Cerebellar nuclear complex (tissue), 1 donor: ENCODE results near the gene C4B.
"Not testable (repeated sequence)": the region's sequence is repeated elsewhere in the genome, so short reads cannot be mapped to it uniquely, and the experiment has no call there.

Source experiments
- DNase-seq, 2 experiments: peaks; one replicate each; lab custom pipeline; 2025; lab: John Stamatoyannopoulos, UW

C4B gene

GRCh38 chr6:32050562-32050961, 36.0 kb downstream of the C4B start:
- DNase-seq = no peak

- not testable (repeated sequence) for DNase-seq
Measured at GRCh38 chr6:32052626-32053025, 38.0 kb downstream of the C4B start.

- DNase-seq = not testable (repeated sequence)
Measured at GRCh38 chr6:32053314-32053713, 38.7 kb downstream of the C4B start.

GRCh38 chr6:32055756-32056155, 41.2 kb downstream of the C4B start:
- DNase-seq = not testable (repeated sequence)

- no peak for DNase-seq
Measured at GRCh38 chr6:32056254-32056653, 41.7 kb downstream of the C4B start.

GRCh38 chr6:32057966-32058365, 43.4 kb downstream of the C4B start:
- no peak for DNase-seq

GRCh38 chr6:32058511-32058963, 43.9 kb downstream of the C4B start:
- no peak for DNase-seq

GRCh38 chr6:32060966-32061655, 46.5 kb downstream of the C4B start:
- DNase-seq = no peak

GRCh38 chr6:32064706-32065105, 50.1 kb downstream of the C4B start:
- DNase-seq = no peak

- DNase-seq = not testable (repeated sequence)
Measured at GRCh38 chr6:32067521-32067920, 52.9 kb downstream of the C4B start.

- not testable (repeated sequence) for DNase-seq
Measured at GRCh38 chr6:32068315-32068714, 53.7 kb downstream of the C4B start.

- DNase-seq = no peak
Measured at GRCh38 chr6:32068867-32069266, 54.3 kb downstream of the C4B start.

GRCh38 chr6:32069460-32069859, 54.9 kb downstream of the C4B start:
- DNase-seq = no peak

- no peak for DNase-seq
Measured at GRCh38 chr6:32069878-32070515, 55.4 kb downstream of the C4B start.

- no peak for DNase-seq
Measured at GRCh38 chr6:32070814-32071543, 56.4 kb downstream of the C4B start.

- no peak for DNase-seq
Measured at GRCh38 chr6:32073101-32073500, 58.5 kb downstream of the C4B start.

GRCh38 chr6:32073613-32074012, 59.0 kb downstream of the C4B start:
- no peak for DNase-seq

GRCh38 chr6:32074996-32075532, 60.5 kb downstream of the C4B start:
- no peak for DNase-seq

GRCh38 chr6:32075781-32076180, 61.2 kb downstream of the C4B start:
- DNase-seq = no peak

- DNase-seq = no peak
Measured at GRCh38 chr6:32076321-32076809, 61.8 kb downstream of the C4B start.

- no peak for DNase-seq
Measured at GRCh38 chr6:32079566-32080290, 65.1 kb downstream of the C4B start.
